SH-SY5Y (cell line): Measurements from ENCODE around the gene PRDM16.

ENCODE experiments used
- GATA2 ChIP-seq: IDR thresholded peaks from 2 replicates; pipeline ENCODE4 v1.6.1; 2011; ENCODE audit warnings: mild to moderate bottlenecking, low read depth, low read length
- GATA3 ChIP-seq: IDR thresholded peaks from 2 replicates; pipeline ENCODE4 v1.6.1; 2011; ENCODE audit warnings: low read depth, mild to moderate bottlenecking, low read length, moderate library complexity

- TF ChIP-seq GATA3 = no peak
- no peak for TF ChIP-seq GATA2
Measured at GRCh38 chr1:3040004-3040403, 29.0 kb upstream of the PRDM16 start.
